ENCODE data around the gene PADI2.

DNA sequence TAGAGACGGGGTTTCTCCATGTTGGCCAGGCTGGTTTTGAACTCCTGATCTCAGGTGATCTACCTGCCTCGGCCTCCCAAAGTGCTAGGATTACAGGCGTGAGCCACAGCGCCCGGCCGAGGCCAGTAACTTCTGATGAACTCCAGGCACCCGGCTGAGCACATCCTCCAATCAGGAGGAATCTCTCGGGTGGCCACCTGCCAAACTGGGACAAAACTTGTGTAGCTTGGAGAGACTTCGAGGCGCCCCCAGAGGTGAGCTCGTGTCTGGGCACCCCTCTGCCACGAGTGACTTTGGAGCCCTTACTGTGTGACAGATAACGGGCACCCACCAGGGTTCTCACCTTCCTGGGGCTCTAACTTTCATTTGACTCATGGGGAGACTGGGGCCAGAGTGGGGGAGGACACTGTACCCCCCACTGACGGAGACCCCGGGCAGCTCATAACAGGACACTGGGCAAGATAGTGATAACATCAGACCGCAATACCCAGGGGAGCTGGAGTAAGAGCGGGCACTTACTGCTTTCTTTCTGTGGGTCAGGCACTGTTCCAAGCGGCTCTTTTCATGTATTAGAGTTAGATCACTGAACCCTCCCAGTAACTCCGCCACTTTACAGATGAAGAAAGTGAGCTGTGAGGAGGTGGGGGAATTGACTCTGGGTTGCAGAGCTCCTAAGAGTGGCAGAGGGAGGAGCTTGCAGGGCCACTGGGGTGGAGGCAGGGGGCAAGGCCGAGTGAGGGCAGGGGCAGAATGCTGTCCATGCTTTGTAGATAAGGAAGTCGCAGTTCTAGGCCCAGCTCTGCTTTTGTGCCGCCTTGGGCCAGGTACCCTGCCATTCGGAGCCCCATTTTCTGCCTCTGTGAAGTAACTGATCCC is 1.9 kb upstream of the PADI2 start:
- TF ChIP-seq, protein P1, sequence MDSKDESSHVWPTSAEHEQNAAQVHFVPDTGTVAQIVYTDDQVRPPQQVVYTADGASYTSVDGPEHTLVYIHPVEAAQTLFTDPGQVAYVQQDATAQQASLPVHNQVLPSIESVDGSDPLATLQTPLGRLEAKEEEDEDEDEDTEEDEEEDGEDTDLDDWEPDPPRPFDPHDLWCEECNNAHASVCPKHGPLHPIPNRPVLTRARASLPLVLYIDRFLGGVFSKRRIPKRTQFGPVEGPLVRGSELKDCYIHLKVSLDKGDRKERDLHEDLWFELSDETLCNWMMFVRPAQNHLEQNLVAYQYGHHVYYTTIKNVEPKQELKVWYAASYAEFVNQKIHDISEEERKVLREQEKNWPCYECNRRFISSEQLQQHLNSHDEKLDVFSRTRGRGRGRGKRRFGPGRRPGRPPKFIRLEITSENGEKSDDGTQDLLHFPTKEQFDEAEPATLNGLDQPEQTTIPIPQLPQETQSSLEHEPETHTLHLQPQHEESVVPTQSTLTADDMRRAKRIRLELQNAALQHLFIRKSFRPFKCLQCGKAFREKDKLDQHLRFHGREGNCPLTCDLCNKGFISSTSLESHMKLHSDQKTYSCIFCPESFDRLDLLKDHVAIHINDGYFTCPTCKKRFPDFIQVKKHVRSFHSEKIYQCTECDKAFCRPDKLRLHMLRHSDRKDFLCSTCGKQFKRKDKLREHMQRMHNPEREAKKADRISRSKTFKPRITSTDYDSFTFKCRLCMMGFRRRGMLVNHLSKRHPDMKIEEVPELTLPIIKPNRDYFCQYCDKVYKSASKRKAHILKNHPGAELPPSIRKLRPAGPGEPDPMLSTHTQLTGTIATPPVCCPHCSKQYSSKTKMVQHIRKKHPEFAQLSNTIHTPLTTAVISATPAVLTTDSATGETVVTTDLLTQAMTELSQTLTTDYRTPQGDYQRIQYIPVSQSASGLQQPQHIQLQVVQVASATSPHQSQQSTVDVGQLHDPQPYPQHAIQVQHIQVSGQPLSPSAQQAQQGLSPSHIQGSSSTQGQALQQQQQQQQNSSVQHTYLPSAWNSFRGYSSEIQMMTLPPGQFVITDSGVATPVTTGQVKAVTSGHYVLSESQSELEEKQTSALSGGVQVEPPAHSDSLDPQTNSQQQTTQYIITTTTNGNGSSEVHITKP (IDR thresholded peaks at IDR 0.05; ENCODE audit: partially characterized antibody), result no peak
- TF ChIP-seq BRCA1 (IDR thresholded peaks at IDR 0.05), result no peak
- no peak for TF ChIP-seq BRCA1 (CRISPR knock-in tag; IDR thresholded peaks at IDR 0.05)
- no peak for TF ChIP-seq RBFOX2 (IDR thresholded peaks at IDR 0.05; ENCODE audit: low read depth, low read length)
